Activated CD8-positive, alpha-beta memory T cell treated with anti-CD3 and anti-CD28 coated beads for 36 hours (primary cell): ENCODE data around the gene CCDC9B. TPM values are rescaled to one million over a fixed set of nuclear protein-coding genes. Genes with fewer than 3 reads are reported as not detected.

ENCODE experiments used
- CTCF ChIA-PET: fragments of 350-600 bp; sonication (Branson Sonifier 250); formaldehyde crosslinking; loops from one replicate; lab custom pipeline; 2021; ENCODE audit warnings: antibody characterized with exemption; lab: Charles Lee
- POLR2A ChIA-PET: fragments of 350-600 bp; sonication (Branson Sonifier 250); formaldehyde crosslinking; loops from one replicate; lab custom pipeline; 2021; ENCODE audit warnings: antibody characterized with exemption; lab: Charles Lee
- total RNA-seq, 2 experiments: library from RNA; stranded (reverse); gene quantifications; one replicate each; pipeline ENCODE4 v1.2.3, GENCODE V29; 2021

The CCDC9B gene
- total RNA-seq, 2 experiments from 2014 or later = 0.17 to 0.34 TPM

- POLR2A ChIA-PET = interaction anchor here (1.6 to 2.0 kb wide), 2 partner anchors 27 to 31 kb away, joined by 6 to 7 read pairs; partner anchors contain the start of gene ANKRD63
- CTCF ChIA-PET = interaction anchor here (0.7 to 7.9 kb wide), 12 partner anchors 11 to 478 kb away, joined by 3 to 102 read pairs (median 5); partner anchors contain the start of genes ANKRD63 and INAFM2
These were observed 30.5 kb downstream of the CCDC9B start for GRCh38 chr15:40310001-40310959.

- ChIA-PET CTCF (interaction anchor here (0.8 to 7.9 kb wide), 12 partner anchors 8 to 231 kb away, joined by 3 to 102 read pairs (median 4); partner anchors contain the start of gene INAFM2), POLR2A (interaction anchor here (1.6 to 2.0 kb wide), 2 partner anchors 26 to 30 kb away, joined by 6 to 7 read pairs; partner anchors contain the start of gene ANKRD63)
These were observed 31.3 kb downstream of the CCDC9B start for GRCh38 chr15:40309344-40309862.

- ChIA-PET CTCF (interaction anchor here (0.8 to 7.9 kb wide), 16 partner anchors 12 to 260 kb away, joined by 3 to 102 read pairs (median 4); partner anchors contain the start of genes ANKRD63, BAHD1, INAFM2 and IVD), POLR2A (interaction anchor here (0.6 to 2.0 kb wide), 7 partner anchors 13 to 261 kb away, joined by 3 to 7 read pairs (median 4); partner anchors contain the start of genes ANKRD63 and INAFM2)
These were observed 33.1 kb downstream of the CCDC9B start, which contains the start of gene PLCB2 for GRCh38 chr15:40307421-40308211. Gene PLCB2 (minus strand): TSS chr15:40307935. CDS start chr15:40307672, 263 bp downstream.

- ChIA-PET POLR2A (interaction anchor here (1.2 to 1.8 kb wide), 3 partner anchors 16 to 27 kb away, joined by 3 to 7 read pairs (median 4); partner anchors contain the start of gene INAFM2), CTCF (interaction anchor here (0.8 to 7.9 kb wide), 12 partner anchors 12 to 134 kb away, joined by 3 to 102 read pairs (median 6); partner anchors contain the start of genes ANKRD63, BAHD1 and INAFM2)
These were observed 33.8 kb downstream of the CCDC9B start for GRCh38 chr15:40306908-40307307.

- ChIA-PET CTCF (interaction anchor here (1.1 to 7.9 kb wide), 5 partner anchors 18 to 38 kb away, joined by 3 to 102 read pairs (median 14); partner anchors contain the start of gene ANKRD63), POLR2A (no interaction called here)
These were observed 34.4 kb downstream of the CCDC9B start for GRCh38 chr15:40306371-40306770.

GRCh38 chr15:40305281-40305680 lies 35.5 kb downstream of the CCDC9B start:
- POLR2A ChIA-PET = no interaction called here

GRCh38 chr15:40303576-40303975 lies 37.2 kb downstream of the CCDC9B start:
- CTCF ChIA-PET = interaction anchor here (1.0 to 1.9 kb wide), 2 partner anchors 21 to 24 kb away, joined by 3 to 5 read pairs; partner anchors contain the start of gene ANKRD63
- POLR2A ChIA-PET = no interaction called here

More at GRCh38 chr15:40305281-40305680, 35.5 kb downstream of the CCDC9B start:
- CTCF ChIA-PET = interaction anchor here (0.9 to 1.1 kb wide), 2 partner anchors 26 to 59 kb away, joined by 4 to 5 read pairs; no protein-coding TSS in a partner anchor

GRCh38 chr15:40302981-40303380 lies 37.8 kb downstream of the CCDC9B start:
- POLR2A ChIA-PET = no interaction called here

GRCh38 chr15:40302288-40302886 lies 38.4 kb downstream of the CCDC9B start:
- ChIA-PET CTCF (interaction anchor here (1.1 to 1.9 kb wide), 2 partner anchors 23 kb away, joined by 3 to 5 read pairs; no protein-coding TSS in a partner anchor), POLR2A (no interaction called here)

More at GRCh38 chr15:40302981-40303380, 37.8 kb downstream of the CCDC9B start:
- CTCF ChIA-PET = interaction anchor here (1.0 to 1.9 kb wide), 2 partner anchors 20 to 24 kb away, joined by 3 to 5 read pairs; partner anchors contain the start of gene ANKRD63

- POLR2A ChIA-PET = no interaction called here
- CTCF ChIA-PET = interaction anchor here (0.9 to 1.4 kb wide), 4 partner anchors 22 to 43 kb away, joined by 3 to 4 read pairs (median 4); no protein-coding TSS in a partner anchor
These were observed 39.1 kb downstream of the CCDC9B start for GRCh38 chr15:40301467-40302179.

GRCh38 chr15:40300771-40301170 lies 40.0 kb downstream of the CCDC9B start:
- ChIA-PET POLR2A (no interaction called here), CTCF (interaction anchor here (0.9 to 1.4 kb wide), 3 partner anchors 25 to 44 kb away, joined by 4 read pairs; no protein-coding TSS in a partner anchor)

GRCh38 chr15:40300367-40300766 lies 40.4 kb downstream of the CCDC9B start:
- CTCF ChIA-PET = no interaction called here
- POLR2A ChIA-PET = no interaction called here

GRCh38 chr15:40298216-40298935 lies 42.4 kb downstream of the CCDC9B start:
- ChIA-PET CTCF (interaction anchor here (1.0 kb wide), 1 partner anchor 15 kb away, joined by 4 read pairs; the partner anchor contains the start of gene ANKRD63), POLR2A (no interaction called here)

- ChIA-PET POLR2A (no interaction called here), CTCF (interaction anchor here (1.1 kb wide), 1 partner anchor 18 kb away, joined by 3 read pairs; no protein-coding TSS in a partner anchor)
These were observed 43.4 kb downstream of the CCDC9B start for GRCh38 chr15:40297356-40297755.

- POLR2A ChIA-PET = no interaction called here
These were observed 44.0 kb downstream of the CCDC9B start for GRCh38 chr15:40296561-40297230.

More at GRCh38 chr15:40296561-40297230, 44.0 kb downstream of the CCDC9B start:
- CTCF ChIA-PET = interaction anchor here (1.1 to 2.1 kb wide), 2 partner anchors 18 to 41 kb away, joined by 3 to 8 read pairs; no protein-coding TSS in a partner anchor
